ACHN (cell line): ENCODE results near the gene EXOC3.

Source experiments
- DNase-seq: peaks from one replicate; pipeline ENCODE4 v3.0.0-alpha.2; 2015
- in situ Hi-C: cut with HindIII; loops from 2 replicates; pipeline ENCODE4 v1.10.0; 2017; ENCODE audit warnings: low sequenced_read_pairs, low pct_ligation_motif_present, low pct_unique_long_range_greater_than_20kb

The EXOC3 gene

DNA sequence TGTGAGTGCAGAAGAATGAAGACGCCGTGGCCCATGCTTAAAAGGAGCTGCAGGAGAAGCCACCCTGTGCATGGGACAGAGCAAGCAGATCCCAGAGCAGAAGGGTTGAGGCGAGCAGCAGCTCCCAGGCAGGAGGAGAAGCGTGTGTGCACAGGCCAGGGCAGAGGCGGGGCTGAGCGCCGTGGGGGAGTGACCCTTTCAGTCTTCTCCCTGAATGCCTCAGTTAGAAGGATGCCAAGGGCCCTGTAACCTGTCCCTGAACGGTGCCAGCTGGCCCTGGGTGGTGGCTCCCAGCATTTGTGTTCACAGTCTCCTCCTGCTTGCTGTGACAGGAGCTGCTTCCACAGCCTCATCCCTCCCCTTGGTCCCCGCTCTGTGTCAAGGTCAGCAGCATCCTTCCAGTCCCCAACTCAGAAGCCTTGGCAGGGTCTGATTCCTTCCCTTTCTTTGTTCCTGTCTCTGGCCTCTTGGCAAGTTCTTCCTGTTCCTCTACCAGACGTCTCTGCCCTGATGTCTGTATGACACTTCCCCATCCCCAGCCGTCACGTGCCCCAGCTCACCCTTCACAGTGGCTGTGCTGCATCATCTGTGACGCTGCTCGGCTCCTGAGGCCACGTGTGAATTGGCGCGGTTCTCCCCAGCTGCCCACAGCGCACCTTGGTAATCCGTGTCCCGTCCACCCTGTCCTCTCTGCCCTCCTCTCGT, 5.2 kb downstream of the EXOC3 start:
- DNase-seq = no peak
- in situ Hi-C loops = no loop called here

- in situ Hi-C loops = no loop called here
- DNase-seq = no peak
These were observed 5.8 kb downstream of the EXOC3 start for GRCh38 chr5:448766-449090.

GRCh38 chr5:449151-449550, 6.2 kb downstream of the EXOC3 start:
- no peak for DNase-seq
- in situ Hi-C loops = no loop called here

DNA sequence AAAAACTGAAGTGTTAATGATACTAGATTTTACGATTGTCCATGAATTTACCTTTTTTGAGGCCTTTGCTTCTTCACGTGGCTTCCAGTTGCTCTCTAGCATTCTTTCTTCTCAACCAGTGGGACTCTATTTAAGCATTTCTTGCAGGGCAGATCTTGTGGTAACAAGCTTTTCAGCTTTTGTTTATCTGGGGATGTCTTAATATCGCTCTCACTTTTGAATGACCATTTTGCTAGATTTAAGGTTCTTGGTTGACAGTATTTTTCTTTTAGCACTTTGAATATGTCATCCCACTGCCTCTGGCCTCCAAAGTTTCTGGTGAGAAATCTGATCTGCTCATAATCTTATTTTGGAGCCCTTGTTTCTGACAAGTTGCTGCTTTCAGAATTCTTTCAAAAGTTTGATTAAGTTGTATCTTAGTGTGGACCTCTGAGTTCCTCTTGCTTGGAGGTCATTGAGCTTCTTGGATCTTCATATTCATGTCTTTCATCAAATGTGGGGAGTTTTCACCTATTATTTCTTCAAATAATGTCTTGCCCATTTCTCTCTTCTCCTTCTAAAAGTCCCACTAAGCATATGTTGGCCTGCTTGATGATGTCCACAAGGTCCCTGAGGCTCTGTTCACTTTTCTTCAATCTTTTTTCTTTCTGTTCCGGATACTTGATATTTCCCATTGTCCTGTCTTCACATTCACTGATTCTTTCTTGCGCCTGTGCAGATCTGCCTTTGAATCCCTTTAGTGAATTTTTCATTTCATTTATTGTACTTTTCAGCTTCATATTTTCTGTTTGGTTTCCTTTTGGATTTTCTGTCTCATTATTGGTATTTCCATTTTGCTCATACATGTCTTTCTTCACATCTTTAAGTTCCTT, 8.8 kb downstream of the EXOC3 start:
- in situ Hi-C loops = no loop called here
- no peak for DNase-seq

- in situ Hi-C loops = no loop called here
- DNase-seq = no peak
These were observed 10.2 kb downstream of the EXOC3 start for GRCh38 chr5:452978-453710.

GRCh38 chr5:453725-454481, 10.9 kb downstream of the EXOC3 start:
- in situ Hi-C loops = no loop called here
- DNase-seq = no peak

DNA sequence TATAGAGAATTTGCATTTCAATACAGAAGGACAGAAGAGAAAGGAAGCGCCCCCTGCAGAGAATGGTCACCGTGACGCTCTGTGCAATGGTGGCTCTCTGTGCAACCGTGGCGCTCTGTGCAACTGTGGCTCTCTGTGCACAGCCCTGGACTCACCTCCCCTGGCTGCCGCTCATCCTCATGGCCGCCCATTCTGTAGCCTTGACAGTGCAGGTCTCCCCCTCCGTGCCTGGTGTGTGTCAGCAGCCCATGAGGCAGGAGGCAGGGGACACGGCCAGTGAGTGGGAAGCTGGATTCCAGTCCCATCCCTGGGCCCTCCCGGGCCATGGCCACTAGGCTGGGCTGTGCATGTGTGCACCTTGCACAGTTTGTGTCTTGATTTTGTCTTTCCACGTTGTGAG, 12.0 kb downstream of the EXOC3 start:
- no peak for DNase-seq
- in situ Hi-C loops = no loop called here

- in situ Hi-C loops = no loop called here
- DNase-seq = no peak
These were observed 12.8 kb downstream of the EXOC3 start for GRCh38 chr5:455806-456205.

DNA sequence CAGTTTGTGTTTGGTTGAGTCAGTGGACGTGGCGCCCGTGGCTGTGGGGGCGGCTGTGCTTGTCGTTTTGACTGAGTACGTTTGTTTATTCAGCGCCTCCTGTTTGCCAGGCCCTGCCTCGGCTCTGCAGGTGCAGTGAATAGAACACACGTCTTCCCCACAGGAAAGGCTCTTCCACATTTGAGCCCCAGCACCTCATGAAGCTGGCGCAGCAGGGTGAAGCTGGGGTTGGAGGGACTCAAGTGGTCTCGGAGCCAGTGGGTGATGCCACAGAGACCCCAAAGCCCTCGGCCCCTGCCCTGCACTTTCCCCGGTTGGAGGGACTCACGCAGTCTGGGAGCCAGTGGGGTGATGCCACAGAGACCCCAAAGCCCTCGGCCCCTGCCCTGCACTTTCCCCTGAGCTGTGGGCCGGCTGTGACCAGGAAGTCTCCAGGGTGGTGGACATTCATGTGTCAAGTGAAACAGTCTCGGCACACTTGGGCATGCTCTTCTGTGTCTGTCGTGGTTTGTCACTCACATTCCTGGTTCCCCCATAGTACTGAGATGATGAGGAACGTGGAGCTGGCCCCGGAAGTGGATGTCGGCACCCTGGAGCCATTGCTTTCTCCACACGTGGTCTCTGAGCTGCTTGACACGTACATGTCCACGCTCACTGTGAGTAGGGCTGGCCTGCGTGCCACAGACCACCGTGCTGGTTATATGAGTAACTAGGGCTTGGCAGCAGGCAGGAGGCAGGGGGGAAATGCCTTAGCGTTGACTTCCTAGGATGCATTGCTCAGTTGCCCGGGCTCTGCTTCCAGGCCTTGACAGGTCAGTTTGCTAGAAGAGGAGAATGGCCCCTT, 13.6 kb downstream of the EXOC3 start:
- in situ Hi-C loops = no loop called here
- no peak for DNase-seq

DNA sequence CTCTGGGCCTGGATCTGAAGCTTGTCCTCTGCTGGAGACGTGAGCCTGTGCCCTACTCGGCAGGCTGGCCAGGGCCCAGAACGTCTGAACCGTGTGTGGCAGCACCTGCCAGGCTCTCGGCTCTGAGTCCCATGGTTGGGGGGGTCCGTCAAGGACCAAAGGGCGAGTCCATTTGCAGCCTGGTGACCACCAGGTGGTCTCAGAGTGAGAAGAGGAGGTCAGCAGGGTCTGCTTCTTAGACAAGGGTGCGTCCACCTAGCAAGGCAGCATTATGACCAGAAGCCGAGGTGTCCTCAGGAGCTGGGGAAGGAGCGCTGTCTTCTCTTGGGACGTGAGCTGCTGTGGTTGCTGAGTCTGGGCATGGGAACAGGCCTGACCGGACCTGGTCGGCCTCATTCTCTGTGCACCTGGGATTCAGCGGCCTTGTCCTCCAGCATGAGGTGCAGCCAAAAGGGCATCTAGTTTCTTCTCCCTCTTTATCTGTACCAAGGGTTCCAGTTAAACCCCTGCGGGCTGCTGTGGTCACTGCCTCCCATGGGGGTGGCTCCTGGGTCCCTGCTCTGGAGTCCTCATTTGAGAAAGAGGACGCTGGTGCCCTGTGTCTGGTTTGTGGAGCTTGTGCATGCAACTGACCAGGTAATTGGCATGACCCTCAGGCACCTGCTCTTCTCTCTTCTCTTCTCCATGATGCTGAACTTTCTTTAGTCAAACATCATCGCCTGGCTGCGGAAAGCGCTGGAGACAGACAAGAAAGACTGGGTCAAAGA, 14.4 kb downstream of the EXOC3 start:
- in situ Hi-C loops = no loop called here
- no peak for DNase-seq

DNA sequence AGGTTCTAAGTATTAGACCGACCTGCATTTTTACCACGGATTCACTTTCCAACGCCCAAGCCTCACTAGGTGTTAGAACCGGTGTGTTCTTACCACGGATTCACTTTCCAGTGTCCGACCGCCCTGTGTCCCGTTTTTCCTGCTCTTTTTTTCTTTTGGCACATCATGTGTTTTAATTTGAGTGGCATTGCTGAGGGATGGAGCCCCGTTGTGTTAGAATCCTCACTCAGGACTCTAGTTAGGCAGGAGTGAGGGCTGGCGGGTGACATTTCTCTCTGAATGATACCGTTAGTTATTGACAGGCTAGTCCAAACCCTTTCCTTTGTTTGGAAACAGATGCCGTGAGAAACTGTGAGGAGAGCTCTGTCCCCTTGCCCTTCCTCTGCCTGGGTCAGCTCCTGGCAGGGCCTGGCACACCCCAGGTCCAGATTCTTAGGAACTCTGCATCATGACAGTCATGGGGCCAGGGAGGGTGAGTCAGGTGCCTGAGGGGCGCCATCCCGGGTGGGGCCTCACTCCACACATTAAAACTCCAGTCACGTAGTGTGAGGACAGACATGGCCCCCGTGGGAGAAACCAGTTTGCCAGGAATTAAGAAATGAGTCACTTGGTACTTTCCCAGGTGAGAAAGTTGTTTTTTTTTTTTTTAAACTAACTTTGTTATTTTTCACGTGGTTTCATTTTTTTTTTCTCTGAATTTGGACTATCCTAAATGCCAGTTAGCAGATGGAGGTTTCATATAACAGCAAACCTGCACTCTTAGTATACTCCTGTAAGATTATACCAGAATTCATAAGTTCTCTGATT, 15.8 kb downstream of the EXOC3 start:
- in situ Hi-C loops = no loop called here
- no peak for DNase-seq

GRCh38 chr5:459562-460272, 16.7 kb downstream of the EXOC3 start:
- no peak for DNase-seq
- in situ Hi-C loops = no loop called here

GRCh38 chr5:460273-460625, 17.3 kb downstream of the EXOC3 start:
- in situ Hi-C loops = no loop called here
- no peak for DNase-seq

GRCh38 chr5:462051-462481, 19.1 kb downstream of the EXOC3 start:
- DNase-seq = no peak
- in situ Hi-C loops = no loop called here

DNA sequence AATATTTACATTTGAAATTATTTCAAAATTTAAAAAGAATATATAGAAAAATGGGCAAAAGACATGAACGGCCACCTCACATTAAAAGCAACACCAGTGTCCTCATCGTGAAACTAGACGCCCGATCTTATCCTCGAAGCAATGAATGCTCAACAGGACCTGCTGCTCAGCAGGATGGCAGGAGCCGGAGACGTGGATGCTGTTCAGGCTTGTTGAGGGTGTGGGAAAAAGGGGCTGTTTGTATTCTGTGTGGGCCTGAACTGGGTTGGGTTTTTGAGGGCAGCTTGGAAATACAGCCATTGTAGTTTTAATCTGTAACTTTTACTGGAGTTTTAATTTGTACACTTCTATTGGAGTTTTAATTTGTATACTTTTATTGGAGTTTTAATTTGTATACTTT, 20.3 kb downstream of the EXOC3 start:
- in situ Hi-C loops = no loop called here
- DNase-seq = no peak

- in situ Hi-C loops = no loop called here
- DNase-seq = no peak
These were observed 21.0 kb downstream of the EXOC3 start for GRCh38 chr5:463952-464351.
